Stimulated activated CD4-positive, alpha-beta T cell treated with anti-CD3 and anti-CD28 coated beads, Interleukin-4, amount 100 ng/mL, for 4 hours (primary cell): ENCODE results near the gene AP2B1.
"Not testable (repeated sequence)": the region's sequence is repeated elsewhere in the genome, so short reads cannot be mapped to it uniquely, and the experiment has no call there.

Source experiments
- DNase-seq, 2 experiments: peaks; one replicate each; pipeline ENCODE4 v3.0.0-alpha.2; 2020

AP2B1 gene

DNA sequence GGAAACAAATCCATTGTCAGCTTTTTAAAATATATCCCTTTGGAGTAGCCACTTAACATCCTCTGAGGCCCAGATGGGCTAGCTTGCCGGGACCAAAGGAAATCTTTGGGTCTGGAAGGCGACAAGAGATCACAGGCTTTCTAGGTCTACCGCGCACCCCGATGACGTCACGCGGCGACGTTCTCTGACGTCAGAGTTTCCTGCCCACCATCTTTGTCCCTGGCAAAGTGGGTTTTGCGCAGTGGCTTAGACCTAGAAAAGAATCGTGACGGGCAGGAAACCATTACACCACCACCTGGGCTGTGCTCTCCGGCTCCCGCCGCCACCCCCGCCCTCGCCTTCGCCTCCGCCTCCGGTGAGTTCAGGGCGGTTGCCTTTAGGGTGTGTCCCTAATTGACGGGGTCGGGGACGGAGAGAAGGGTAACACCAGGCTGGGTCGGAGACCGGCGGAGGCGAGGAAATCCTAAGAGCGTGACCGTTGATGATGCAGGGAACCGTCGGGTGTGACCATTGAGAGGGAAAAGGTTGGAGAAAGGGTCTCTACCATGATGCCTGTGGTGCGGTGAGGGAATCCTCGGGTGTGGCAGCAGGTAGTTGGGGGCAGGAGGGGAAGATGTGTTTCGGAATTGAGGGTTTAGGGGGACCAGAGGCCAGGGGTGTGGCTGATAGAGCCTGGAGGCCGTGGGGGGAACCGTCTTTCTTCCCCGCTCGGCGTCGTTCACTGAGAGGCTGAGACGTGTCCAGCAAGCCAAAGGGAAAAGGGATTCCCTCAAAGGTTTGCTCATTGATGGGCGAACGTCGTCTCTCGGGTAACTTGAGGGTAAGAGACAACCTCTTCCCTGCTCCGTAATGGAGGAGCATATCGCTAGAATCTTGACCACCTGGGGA is at the start of gene AP2B1:
Gene AP2B1 (plus strand): TSS at position 249 of the 888 bp plus-strand sequence. CDS start 6,709 bp downstream, outside the sequence.
- peak; percentile 94 to 95 for DNase-seq

DNA sequence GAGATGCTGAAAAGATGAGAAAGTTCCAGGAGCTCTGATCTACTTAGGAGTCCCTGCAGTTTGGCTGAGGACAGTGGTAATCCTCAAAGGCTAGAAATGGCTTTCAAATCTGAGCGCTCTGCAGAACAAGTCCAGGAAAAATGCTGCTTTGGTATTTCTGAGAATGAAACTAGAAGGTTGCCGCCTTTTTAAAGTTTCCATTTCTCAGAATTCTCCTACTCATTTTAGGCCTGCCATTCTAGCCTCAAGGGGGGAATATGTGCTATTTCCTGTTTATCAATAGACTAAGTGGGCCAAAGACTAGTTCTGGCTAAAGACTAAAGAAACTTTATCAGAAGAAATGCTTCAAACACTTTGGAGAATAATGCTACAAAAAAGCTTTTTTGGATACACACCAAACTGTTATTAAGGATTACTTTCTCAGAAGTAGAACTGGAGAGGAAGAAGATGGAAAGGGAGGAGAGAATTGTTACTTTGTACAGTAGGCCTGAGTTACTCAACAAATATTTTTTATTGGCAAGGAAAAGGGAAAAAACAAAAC is 49.5 kb upstream of the AP2B1 start, which contains the start of gene SLFN12L:
Gene SLFN12L (minus strand): TSS at position 78 of the 541 bp plus-strand sequence. CDS start 15,314 bp downstream, outside the sequence.
- DNase-seq = peak in 1 of 2 experiments; percentile 38

DNA sequence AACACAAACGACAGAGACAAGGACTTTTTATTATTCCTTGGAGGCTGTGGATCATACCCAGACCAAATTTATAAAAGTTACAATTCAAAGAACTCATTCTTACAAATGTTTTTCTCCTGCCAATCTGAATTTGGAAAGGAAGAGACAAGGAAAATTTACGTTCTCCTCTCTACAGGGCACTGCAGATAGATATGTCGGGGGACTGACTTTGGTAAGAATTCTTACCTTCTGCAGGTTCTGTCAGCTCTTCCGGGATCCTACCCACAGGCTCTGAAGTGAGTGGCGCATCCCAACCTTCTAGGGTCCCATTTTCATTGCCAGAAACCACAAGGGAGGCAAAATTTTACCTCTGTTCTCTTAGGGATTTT is 47.5 kb upstream of the AP2B1 start:
- no peak for DNase-seq

DNA sequence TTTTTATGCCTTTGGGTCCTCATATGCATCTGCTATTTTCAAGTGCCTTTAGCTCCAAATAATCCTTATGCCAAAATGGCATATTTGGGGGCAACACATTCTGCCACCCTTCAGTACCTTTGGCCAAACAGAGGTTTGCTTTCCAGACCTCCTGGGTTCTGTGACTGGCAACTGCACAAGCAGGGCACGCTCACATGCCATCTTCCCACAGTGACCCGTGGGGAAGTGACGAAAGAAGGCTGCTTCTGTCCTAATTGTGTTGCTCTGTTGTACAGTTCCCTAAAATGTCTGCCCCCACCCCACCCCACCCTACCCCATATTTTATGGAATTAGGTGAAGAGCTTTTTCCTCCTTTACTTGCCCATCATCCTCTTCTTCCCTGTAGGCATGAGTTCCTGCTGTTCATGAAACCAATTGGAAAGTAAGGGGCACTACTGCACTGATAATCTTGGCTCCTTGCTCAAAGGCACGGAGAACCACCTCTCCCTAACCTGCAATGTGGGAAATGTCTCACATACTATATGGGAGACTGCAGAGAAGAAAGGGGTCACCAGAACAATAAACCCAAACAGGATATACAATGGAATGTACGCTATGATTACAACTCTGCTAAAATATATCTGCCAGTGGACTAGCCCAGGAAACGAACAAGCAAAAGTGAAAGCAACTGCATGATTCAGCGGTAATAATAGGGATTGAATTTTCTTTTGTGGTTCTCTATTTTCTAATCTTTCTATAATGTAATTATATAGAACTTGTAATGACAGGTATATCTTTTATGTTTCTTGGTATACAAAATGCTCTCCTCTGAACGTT is 46.3 kb upstream of the AP2B1 start:
- DNase-seq = peak; percentile 30 to 45

DNA sequence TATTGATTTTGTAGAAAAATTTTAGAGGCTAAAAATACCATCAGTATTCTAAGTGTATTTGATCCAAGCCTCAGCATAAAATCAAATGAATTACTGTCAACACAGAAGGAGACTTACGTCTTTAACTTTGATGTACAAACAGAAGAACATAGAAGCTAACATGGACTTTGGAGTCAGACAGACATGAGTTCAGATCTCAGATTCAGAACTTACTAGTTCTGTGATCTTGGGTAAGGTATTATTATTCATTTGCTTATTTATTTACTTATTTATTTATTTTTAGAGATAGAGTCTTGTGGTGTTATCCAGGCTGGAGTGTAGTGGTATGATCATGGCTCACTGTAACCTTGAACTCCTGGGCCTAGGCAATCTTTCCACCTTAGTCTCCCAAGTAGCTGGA is 45.7 kb upstream of the AP2B1 start:
- DNase-seq = no peak

DNA sequence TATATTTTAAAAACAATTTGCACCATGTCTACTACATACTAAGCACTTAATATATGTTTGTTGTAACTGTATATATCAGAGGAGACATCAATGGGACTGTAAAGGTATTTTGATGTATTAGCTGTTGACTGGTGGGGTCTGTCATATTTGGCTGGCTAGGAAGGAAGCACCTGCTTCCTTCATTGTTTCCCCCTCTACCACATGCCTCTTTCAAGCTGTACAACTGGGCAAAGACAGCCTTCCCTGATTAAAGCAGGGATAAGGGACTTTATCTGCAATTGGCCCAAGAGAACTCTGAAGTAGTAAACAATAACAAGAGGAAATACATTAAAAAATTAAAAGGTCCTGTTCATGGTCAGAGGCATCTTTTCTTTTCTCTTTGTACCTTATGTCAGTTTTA is 44.1 kb upstream of the AP2B1 start:
- DNase-seq = no peak

DNA sequence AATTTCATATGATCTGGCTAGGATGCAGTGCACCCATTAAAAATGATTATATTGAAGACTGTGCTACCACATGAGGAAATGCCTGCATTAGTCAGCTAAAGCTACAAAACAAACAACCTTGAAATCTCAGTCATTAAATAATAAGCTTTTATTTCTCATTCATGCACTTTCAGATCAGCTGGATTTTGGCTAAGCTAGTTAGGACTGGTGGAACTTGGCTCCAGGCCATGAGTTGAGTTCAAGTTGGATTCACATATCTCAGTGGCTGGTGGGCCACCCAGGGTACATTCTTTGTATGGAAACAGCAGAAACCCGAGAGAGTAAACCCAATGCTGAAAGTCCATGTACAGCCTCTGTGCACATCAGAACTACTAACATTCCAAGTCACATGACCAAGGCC is 43.3 kb upstream of the AP2B1 start:
- no peak for DNase-seq

DNA sequence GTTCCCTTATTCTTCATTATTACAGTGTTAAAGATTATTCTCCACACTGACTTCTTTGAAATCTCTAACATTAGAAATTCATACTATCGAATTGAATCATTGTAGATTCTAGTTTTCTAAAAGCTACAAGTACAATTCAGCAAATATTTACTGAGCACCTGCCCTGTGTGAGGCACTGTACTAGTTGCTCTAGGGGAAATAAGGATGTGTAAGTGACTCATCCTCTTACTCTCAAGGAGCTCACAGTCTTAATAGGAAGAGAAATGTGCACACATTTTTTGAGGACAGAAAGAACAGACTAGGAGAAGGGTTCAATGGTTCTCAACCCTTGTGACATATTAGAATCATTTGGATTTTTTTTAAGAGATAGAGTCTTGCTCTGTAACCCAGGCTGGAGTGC is 42.0 kb upstream of the AP2B1 start:
- DNase-seq = no peak

DNA sequence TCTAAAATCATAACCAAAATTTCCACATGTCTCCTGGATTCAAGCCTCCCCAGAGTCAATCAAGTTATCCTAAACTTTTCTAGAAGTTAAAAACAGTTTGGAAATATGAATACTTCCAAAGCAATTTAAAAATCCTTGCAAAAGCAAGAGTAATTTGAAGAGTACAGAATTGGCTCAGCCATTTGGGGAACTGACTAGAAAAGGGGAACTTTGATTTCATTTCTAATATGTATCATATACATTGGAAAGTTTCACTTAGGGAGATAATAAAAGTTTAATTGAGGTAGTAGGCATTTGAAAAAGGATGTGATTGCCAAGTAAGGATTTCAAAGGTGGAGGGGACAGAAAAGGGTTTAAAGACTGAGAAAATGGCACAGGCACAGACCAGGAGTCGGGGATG is 40.6 kb upstream of the AP2B1 start:
- no peak for DNase-seq

DNA sequence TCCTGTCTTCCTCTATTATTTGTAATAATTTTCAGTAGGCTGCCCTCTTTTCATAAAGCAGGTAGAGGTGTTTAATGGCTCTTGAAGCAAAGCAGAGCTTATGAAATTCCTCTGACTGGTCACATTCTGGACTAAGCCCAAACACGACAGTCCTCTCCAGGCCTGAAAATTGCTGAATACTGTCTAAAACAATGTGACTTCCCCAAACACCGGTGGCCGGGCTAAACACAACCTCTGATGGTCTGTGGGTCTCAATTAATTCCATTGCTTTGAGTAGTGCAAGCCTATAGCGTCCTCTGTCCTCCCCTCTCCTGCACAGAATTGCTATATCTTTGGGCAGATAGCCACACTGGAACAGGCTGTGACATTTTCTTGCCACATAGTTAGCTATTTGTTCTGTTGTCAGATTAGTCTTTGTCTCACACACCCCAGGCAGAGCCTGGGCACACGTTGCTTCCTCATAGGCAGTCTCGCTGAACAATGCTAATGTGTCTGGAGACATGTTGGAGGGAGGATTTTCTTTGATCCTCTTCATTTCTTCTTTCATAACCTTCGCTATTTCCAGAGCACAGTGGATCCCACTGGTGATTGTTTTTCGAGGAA is 38.8 kb upstream of the AP2B1 start:
- DNase-seq = no peak

DNA sequence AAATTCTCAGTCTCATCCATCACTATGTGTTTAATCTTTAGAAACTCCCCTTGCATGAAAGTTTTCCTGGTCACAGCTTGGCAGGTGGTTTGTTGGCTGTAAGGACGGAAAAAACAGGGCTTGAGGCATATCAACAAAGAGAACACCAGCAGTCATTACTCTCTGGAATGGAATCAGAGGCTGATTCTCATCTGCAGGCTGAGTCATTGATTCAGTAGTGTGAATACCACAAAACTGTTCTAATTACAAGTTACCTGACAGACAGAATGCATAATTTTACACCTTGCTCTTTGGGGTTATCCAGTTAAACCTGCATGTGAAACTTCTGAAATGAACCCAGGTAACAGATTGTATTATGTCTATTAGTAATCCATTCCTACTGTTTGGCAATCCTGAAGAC is 38.1 kb upstream of the AP2B1 start:
- DNase-seq = no peak

DNA sequence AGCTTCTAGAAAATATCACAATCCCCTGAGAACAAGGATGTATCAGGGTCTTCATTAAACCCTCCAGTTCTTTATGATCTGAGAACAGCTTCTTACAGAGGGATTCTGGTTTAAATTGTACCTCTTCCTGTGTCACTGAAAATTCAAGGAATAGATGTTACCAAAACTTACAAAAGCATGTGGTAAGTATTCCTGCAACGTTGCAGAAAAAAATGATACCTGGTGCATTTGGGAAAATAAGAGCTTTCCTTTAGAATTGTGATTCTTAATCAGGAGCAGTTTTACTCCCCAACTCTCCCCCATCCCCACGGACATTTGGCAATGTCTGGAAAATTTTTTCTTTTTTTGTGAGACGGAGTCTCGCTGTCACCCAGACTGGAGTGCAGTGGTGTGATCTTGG is 33.8 kb upstream of the AP2B1 start:
- DNase-seq = no peak

DNA sequence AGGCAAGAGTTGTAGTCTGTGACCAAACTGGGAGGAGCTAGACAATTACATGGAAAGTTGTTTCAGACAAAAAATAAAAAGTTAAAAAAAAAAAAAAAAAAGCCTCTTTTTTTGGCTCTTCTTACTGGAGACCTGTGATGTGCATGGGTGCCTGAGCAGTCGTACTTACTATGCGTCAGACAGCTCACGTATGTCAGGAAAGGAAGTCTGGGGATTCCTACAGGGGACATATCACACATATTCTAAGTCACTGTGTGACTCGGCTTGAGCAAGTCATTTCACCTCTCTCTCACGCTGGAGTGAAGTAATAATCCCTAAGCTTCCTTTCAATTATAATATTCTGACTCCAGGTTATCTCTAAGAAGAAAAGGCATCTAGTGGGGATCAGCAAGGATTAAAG is 32.5 kb upstream of the AP2B1 start:
- DNase-seq = no peak

DNA sequence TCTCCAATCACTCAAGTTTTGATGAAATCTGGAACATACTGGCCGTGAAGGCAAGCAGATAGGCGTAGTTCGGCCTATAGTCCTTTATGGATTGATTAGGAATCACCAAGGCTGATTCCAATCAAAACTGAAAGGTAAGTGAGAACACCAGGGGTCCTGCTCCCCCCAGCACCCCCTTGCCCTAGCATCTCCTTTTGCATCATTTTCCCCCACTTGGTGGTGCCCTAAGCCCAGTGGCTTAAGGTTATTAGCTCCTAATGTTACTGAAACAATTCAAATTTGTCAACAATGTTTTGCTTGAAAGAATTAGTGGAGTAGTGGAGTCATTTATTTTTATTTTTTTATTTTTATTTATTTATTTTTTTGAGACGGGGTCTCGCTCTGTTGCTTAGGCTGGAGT is 31.4 kb upstream of the AP2B1 start:
- DNase-seq = no peak

DNA sequence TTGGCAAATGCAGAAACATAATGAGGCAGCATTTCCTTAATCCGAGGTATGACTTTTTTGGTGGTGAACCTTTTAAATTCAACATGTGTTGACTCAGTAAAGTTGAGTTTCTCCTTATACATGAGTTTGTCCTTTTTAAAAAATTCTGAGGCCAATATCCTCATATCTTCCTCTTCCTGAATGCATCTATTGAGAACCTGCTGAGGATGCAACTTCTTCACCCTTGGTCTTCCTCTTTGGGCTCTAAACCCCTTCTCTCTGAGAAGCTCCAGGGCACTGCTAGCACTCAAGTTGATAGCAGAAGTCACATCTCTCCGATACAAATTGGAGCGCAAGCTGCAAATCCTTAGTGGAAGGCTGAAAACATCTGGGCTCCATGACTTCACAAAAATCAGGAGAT is 29.8 kb upstream of the AP2B1 start:
- no peak for DNase-seq

DNA sequence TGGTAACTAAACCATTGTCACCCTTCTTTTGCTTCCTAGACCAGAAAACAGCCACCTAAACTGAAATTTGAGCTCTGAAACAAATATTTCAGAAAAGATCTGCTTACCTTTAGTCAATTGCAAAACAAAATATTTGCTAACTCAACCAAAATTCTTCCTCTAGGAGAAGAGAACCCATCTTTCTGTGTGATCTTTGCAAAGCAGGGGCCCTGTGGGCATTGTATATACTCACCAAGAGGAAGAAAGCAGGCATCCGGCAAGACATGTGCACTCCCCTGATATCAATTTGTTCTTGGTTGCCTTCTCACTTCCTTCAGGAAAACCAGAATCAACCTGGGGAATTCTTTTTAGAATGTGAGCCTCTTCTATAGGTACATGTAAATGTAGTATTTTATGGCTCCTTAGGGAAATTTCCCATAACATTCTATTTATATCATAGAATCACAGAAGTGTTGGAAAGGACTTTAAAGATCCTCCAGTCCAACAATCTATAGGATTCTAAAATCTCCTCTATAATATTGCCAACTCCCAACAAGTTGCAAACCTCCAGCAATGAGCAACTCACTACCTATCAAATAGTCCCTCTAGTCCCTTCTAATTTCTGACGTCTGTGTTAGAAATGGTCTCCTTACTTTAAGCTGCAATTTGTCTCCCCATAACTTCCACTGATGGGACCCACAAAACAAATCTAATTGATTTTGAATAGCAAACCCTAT is 27.5 kb upstream of the AP2B1 start:
- no peak for DNase-seq

DNA sequence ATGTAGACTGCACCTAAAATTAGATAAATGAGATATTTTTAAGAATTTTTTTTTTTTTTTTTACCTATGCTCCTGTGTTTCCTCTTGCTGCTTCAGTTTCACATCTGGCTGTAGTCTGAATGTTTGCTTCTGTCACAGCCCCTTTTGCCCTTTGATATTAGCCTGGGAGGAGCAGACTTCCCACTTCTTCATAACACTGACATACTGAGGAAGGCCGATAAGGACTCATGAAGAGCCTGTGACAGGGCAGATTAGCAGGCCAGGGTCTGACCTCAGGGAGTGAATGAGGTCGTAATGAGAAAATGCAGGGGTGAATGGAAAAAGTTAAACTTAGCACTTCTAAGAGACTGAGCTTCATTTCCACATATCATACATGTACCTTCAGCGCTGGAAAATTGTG is 26.4 kb upstream of the AP2B1 start, which contains the start of gene SLFN14:
Gene SLFN14 (minus strand): TSS at position 117 of the 400 bp plus-strand sequence. CDS start 2,757 bp downstream, outside the sequence.
- no peak for DNase-seq

DNA sequence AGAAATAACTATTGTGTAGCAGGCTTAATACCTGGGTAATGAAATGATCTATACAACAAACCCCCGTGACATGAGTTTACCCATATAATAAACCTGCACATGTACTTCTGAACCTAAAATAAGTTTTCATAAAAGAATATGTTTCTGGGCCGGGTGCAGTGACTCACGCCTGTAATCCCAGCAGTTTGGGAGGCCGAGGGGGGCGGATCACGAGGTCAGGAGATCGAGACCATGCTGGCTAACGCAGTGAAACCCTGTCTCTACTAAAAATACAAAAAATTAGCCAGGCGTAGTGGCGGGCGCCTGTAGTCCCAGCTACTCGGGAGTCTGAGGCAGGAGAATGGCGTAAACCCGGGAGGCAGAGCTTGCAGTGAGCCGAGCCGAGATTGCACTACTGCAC is 23.9 kb upstream of the AP2B1 start:
- not testable (repeated sequence) for DNase-seq

DNA sequence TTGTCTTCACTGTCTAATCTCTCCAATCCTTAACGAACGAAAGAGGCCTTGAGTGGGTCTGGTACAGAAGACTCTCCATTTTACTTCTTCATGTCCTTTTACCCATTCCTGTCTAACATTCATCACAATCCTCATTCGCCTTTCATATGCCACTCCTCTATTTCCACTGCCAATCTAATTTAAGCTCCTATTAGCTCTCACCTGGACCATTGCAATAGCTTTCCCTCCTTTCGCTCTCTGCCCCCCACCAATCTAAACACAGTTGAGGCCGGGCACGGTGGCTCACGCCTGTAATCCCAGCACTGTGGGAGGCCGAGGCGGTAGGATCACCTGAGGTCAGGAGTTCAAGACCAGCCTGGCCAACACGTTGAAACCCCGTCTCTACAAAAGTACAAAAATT is 20.2 kb upstream of the AP2B1 start:
- no peak for DNase-seq

DNA sequence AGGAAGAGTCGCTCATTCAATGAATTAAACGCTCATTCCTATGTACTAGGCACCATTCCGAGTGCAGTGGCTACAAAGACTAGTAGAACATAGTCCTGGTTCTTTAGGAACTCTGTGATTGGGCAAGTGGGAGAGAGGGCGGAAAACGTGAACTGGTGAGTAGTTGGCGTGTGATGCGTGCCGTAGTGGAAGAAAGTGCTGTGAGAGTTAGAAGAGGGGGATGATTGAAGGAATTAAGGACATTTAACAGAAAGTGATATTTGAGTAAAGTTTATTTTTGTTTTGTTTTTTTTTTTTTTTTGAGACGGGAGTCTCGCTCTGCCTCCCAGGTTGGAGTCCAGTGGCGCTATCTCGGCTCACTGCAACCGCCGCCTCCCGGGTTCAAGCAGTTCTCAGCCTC is 18.6 kb upstream of the AP2B1 start:
- peak; percentile 31 to 58 for DNase-seq

DNA sequence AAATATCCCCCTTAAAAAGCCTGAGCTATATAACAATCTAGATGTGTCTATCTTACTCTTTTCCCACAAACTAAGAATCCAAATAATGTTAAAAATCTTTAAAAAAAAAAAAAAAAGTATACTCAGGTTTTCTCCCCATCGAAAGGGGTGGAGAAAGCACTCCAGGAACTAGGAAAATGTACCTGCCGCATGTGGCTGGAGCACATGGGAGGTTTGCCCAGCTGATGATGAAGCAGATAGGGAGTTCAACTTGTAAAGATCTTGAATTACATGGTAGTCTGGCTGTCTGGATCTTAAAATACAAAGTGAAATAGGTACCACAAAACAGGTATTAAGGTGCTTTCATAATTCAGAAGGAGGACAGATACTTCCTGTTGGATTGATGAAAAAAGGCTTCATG is 17.7 kb upstream of the AP2B1 start:
- DNase-seq = no peak

DNA sequence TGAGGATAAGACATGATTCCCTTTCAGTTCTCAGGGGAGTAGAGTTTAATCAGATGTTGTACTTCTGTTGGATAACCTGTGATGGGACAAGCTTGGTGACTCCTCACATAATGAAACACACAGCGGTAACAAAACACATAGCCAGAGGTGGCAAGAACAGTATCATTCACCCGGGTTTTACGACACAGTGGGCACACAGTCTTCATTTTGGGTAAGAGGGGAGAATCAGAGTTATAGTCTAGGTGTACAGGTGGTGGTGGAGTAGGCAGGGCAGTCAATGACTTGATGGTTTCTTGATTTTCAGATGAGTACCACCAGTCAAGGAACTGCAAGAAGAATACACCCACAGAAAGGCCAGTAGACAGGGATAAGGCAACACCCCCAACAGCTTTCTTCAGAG is 11.4 kb upstream of the AP2B1 start:
- no peak for DNase-seq

DNA sequence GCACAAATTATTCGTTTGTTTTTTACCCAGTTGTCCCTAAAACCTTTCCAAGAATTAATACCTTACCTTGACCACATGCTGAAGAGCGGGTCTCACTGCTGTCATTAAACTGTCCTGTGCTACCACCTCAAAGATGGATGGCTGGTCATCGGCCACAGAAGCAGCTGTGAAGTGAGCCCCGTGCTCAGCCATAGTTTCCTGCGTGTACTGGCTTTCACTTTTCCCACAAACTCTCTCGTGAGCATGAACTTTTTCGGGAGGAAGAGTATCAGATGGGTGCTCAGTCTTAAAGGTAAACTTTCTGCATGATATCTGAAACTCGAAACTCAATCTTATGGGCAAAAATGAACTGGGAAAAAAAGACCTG is 9.3 kb upstream of the AP2B1 start:
- DNase-seq = no peak
